ENCODE data around the gene MAGEL2.
"Not testable (repeated sequence)": the region's sequence is repeated elsewhere in the genome, so short reads cannot be mapped to it uniquely, and the experiment has no call there.

The MAGEL2 gene

GRCh38 chr15:23602124-23602523 lies 45.5 kb downstream of the MAGEL2 start:
- DNase-seq: no peak

- DNase-seq: no peak
Measured at GRCh38 chr15:23599053-23599452, 48.6 kb downstream of the MAGEL2 start.

GRCh38 chr15:23597278-23597677 lies 50.4 kb downstream of the MAGEL2 start:
- DNase-seq: not testable (repeated sequence)

GRCh38 chr15:23596736-23597135 lies 50.9 kb downstream of the MAGEL2 start:
- DNase-seq: no peak

GRCh38 chr15:23595368-23595767 lies 52.3 kb downstream of the MAGEL2 start:
- no peak for DNase-seq

- no peak for DNase-seq
Measured at GRCh38 chr15:23594252-23594770, 53.4 kb downstream of the MAGEL2 start.

All from activated T-cell treated with anti-CD3 and anti-CD28 coated beads, Interleukin-2, amount 50 U/mL, for 1 hour (primary cell).